Suprapubic skin (tissue), 4 donors: ENCODE data around the gene MORN4. TPM values are rescaled to one million over a fixed set of nuclear protein-coding genes. Genes with fewer than 3 reads are reported as not detected.

Experiments
- DNase-seq, 2 donors: peaks; one replicate each; pipeline ENCODE4 v3.0.0-alpha.2; 2019; ENCODE audit warnings: low spot score in 2 of 2
- H3K27ac ChIP-seq: fragments of 200-600 bp; sonication (generic); one replicate; pipeline ENCODE4 v1.5.1; 2019
- H3K27me3 ChIP-seq: fragments of 200-600 bp; sonication (generic); one replicate; pipeline ENCODE4 v1.5.1; 2019
- H3K36me3 ChIP-seq: fragments of 200-600 bp; sonication (generic); one replicate; pipeline ENCODE4 v1.5.1; 2019
- H3K4me1 ChIP-seq: fragments of 200-600 bp; sonication (generic); one replicate; pipeline ENCODE4 v1.5.1; 2019
- H3K4me3 ChIP-seq: fragments of 200-600 bp; sonication (generic); one replicate; pipeline ENCODE4 v1.5.1; 2019; ENCODE audit warnings: mild to moderate bottlenecking
- H3K9me3 ChIP-seq: fragments of 200-600 bp; sonication (generic); one replicate; pipeline ENCODE4 v1.5.1; 2019
- EP300 ChIP-seq: sonication (generic); formaldehyde crosslinking; IDR thresholded peaks from one replicate; pipeline ENCODE4 v1.6.1; 2017; ENCODE audit warnings: antibody characterized with exemption
- POLR2A ChIP-seq, 2 donors: fragments of 450-650 bp; IDR thresholded peaks; one replicate each; pipeline ENCODE4 v1.6.1; 2017; ENCODE audit warnings: antibody characterized with exemption in 2 of 2, mild to moderate bottlenecking in 2 of 2, moderate library complexity in 2 of 2
- POLR2AphosphoS5 ChIP-seq, 3 donors: sonication (generic); formaldehyde crosslinking; IDR thresholded peaks; one replicate each; pipeline ENCODE4 v1.6.1; 2017; ENCODE audit warnings: antibody characterized with exemption in 3 of 3
- WGBS: methylation state at CpG from one replicate; pipeline ENCODE4 v1.1.5; 2018; 5-methylcytosine and 5-hydroxymethylcytosine counted together
- total RNA-seq, 4 donors: library from RNA; depleted of rRNA; stranded (reverse); fragments of >200 nt; gene quantifications; one replicate each; pipeline ENCODE4 v1.1.0, GENCODE V29; 2016
- TF ChIP-seq, protein P1 (sequence below), 2 donors: fragments of 200-600 bp in 1 of 2; fragments of 450-650 bp in 1 of 2; sonication (generic) in 1 of 2; IDR thresholded peaks; one replicate each; pipeline ENCODE4 v1.5.1; 2016 to 2019; ENCODE audit warnings: antibody characterized with exemption in 2 of 2, mild to moderate bottlenecking in 1 of 2, moderate library complexity in 1 of 2

MORN4 gene
- total RNA-seq, 4 donors from 2014 or later: 1.3 to 5.6 (median 2.4) TPM

DNA sequence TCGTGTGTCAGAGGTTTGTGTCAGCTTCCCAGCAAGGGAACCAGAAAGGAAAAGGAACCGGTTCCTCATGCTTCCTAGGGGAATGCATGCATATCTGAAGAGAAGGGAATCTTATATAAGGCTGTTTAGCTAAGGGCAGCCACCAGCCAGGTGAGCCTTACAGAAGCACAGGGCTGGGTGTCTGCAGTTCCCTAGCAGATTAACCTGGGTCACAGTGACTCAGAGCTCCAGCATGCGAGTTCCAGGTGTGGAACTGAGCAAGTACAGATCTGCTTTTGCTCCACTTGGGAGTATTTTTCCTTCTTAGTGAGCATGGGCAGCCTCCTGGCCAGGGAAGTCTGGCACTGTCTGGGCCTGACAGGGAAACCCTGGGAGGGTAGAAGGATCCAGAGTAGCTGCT lies 61.7 kb downstream of the MORN4 start:
- 50% methylated on average over 2 of the region's 3 CpGs for WGBS
- Histone ChIP-seq H3K27me3 (no peaks in the 10 kb centered on the region), H3K4me1 (peaks cover 49% of the 10 kb centered on the region), H3K27ac (peak overlapping the region; percentile 86), H3K4me3 (no peak overlapping the region), H3K36me3 (peaks cover 25% of the 10 kb centered on the region), H3K9me3 (no peaks in the 10 kb centered on the region)
- DNase-seq: no peak
- TF ChIP-seq POLR2A (IDR thresholded peaks at IDR 0.05): no peak
- TF ChIP-seq, protein P1, sequence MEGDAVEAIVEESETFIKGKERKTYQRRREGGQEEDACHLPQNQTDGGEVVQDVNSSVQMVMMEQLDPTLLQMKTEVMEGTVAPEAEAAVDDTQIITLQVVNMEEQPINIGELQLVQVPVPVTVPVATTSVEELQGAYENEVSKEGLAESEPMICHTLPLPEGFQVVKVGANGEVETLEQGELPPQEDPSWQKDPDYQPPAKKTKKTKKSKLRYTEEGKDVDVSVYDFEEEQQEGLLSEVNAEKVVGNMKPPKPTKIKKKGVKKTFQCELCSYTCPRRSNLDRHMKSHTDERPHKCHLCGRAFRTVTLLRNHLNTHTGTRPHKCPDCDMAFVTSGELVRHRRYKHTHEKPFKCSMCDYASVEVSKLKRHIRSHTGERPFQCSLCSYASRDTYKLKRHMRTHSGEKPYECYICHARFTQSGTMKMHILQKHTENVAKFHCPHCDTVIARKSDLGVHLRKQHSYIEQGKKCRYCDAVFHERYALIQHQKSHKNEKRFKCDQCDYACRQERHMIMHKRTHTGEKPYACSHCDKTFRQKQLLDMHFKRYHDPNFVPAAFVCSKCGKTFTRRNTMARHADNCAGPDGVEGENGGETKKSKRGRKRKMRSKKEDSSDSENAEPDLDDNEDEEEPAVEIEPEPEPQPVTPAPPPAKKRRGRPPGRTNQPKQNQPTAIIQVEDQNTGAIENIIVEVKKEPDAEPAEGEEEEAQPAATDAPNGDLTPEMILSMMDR (IDR thresholded peaks at IDR 0.05): no peak
- TF ChIP-seq POLR2AphosphoS5 (IDR thresholded peaks at IDR 0.05): no peak
- TF ChIP-seq EP300: no peak

DNA sequence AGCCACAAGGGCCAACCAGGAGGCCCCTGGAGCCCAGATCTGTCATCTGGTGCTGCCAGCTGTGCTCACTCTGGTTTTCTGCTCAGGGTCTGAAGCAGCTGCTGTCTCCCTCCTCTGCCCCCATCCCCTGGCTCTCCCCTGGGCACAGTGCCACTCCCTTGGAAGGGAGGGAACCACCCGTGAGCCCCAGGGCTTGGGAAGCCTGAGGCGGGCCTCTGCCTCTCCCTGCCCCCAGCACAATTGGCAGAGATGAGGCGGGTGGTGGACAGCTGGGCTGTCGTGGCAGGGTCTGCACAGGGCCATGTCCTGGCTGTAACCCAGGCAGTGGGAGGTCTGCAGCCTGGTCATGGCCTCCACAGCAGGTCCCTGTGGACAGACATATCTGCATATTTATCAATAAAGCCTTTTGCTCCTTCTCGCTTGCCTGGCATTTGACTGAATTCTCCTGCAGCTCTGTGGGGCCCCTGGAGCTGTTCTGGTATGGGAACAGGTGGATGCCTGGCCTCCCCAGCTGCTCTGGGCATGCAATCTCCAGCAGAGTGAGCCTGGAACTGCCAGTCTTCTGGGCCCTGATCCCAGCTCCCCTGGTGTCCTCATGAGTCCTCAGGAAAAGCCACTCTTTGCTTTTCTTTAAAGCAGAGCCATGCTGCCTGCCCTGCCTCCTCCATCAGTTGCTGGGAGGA lies 62.4 kb downstream of the MORN4 start:
- Histone ChIP-seq H3K4me3 (no peak overlapping the region), H3K4me1 (peaks cover 49% of the 10 kb centered on the region), H3K9me3 (no peaks in the 10 kb centered on the region), H3K27ac (peak overlapping the region; percentile 86), H3K27me3 (no peaks in the 10 kb centered on the region), H3K36me3 (peaks cover 25% of the 10 kb centered on the region)
- no peak for TF ChIP-seq POLR2A (IDR thresholded peaks at IDR 0.05)
- no peak for TF ChIP-seq POLR2AphosphoS5 (IDR thresholded peaks at IDR 0.05)
- TF ChIP-seq, protein P1 (IDR thresholded peaks at IDR 0.05): no peak
- no peak for TF ChIP-seq EP300
- DNase-seq: no peak
- no CpG with 5 or more reads among the region's 5 CpGs for WGBS

DNA sequence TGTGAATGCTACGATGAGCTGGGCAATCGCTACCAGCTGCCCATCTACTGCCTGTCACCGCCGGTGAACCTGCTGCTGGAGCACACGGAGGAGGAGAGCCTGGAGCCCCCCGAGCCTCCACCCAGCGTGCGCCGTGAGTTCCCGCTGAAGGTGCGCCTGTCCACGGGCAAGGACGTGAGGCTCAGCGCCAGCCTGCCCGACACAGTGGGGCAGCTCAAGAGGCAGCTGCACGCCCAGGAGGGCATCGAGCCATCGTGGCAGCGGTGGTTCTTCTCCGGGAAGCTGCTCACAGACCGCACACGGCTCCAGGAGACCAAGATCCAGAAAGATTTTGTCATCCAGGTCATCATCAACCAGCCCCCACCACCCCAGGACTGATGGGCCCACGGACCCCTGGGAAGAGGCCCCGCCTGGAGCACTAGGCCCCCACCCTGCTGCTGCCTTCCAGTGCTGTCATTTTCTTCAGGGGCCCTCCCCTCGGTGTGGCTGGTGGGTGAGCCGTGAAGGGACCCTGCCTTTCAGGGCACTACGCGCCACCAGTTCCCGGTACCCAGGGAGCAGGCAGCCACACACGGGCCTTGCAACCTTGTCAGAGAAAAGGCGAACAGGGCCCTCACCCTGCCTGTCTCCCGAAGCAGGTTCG lies 63.0 kb downstream of the MORN4 start:
- Histone ChIP-seq H3K36me3 (peaks cover 25% of the 10 kb centered on the region), H3K27ac (peak overlapping the region; percentile 86), H3K4me1 (peaks cover 48% of the 10 kb centered on the region), H3K4me3 (no peak overlapping the region), H3K27me3 (no peaks in the 10 kb centered on the region), H3K9me3 (no peaks in the 10 kb centered on the region)
- no peak for DNase-seq
- 69% methylated on average over 11 of the region's 33 CpGs for WGBS
- TF ChIP-seq POLR2A (IDR thresholded peaks at IDR 0.05) (no peak), EP300 (no peak), POLR2AphosphoS5 (IDR thresholded peaks at IDR 0.05) (no peak)
- TF ChIP-seq, protein P1 (IDR thresholded peaks at IDR 0.05): no peak

DNA sequence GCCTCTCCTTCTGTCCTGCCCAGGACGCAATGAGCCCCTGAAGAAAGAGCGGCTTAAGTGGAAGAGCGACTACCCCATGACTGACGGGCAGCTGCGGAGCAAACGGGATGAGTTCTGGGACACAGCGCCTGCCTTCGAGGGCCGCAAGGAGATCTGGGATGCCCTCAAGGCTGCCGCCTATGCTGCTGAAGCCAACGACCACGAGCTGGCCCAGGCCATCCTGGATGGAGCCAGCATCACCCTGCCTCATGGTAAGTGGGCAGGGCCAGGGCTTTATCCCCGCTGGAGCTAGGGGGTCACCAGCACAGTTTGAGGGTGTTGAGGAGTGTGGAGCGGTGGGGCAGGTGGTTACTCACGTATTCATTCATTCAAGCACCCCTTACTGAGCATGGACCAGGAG lies 65.4 kb downstream of the MORN4 start:
- peaks cover 25% of the 10 kb centered on the region for H3K36me3 ChIP-seq
- 89% methylated on average over 12 of the region's 15 CpGs for WGBS
- no peak for DNase-seq
- H3K27me3 ChIP-seq: no peaks in the 10 kb centered on the region
- no peak for TF ChIP-seq EP300
- H3K4me3 ChIP-seq: no peak overlapping the region
- no peak overlapping the region for H3K27ac ChIP-seq
- H3K9me3 ChIP-seq: no peaks in the 10 kb centered on the region
- peaks cover 32% of the 10 kb centered on the region for H3K4me1 ChIP-seq

DNA sequence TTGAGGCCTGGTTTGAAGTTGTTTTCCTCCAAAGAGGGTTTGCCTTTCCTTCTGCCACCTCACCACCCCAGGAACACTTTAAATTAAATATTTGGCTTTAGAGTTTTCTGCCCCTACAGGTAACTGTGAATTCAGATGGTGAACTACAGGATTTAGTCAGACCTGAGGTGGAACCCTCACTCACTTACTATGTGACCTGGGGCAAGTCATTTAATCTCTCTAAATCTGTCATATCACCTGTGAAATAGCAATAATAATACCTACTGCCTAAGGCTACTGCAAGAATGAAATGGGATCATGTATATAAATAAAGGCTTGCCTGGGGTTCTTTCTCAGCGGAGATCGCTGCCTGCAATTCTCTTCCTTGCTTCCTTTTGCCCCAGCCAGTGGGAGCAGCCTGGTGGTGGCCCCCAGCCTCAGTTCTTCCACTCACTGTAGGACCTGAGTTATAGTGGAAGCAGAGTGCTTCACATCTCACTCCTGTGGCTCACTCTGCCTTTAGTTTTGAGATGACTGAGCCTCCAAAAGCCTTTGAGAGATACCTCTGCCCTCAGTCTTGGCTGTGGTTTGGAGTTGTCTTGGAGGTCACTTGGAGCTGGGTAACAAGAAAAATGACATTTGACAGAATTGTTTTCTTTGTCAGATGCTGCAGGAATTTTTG lies 66.8 kb downstream of the MORN4 start:
- Histone ChIP-seq H3K9me3 (no peaks in the 10 kb centered on the region), H3K4me3 (no peak overlapping the region), H3K36me3 (peaks cover 25% of the 10 kb centered on the region), H3K27ac (no peak overlapping the region), H3K4me1 (peaks cover 18% of the 10 kb centered on the region), H3K27me3 (no peaks in the 10 kb centered on the region)
- WGBS: 67% methylated on average over 2 of the region's 2 CpGs
- no peak for DNase-seq
- TF ChIP-seq, protein P1 (IDR thresholded peaks at IDR 0.05): no peak
- TF ChIP-seq POLR2AphosphoS5 (IDR thresholded peaks at IDR 0.05) (no peak), POLR2A (IDR thresholded peaks at IDR 0.05) (no peak), EP300 (no peak)
